H1 (cell line): ENCODE results near the gene YPEL5. TPM values are rescaled to one million over a fixed set of nuclear protein-coding genes. Genes with fewer than 3 reads are reported as not detected.
A peak's percentile ranks its signal among the peaks of the same experiment; 100 is the strongest.

Experiments
- CTCF ChIA-PET: fragments of 300-600 bp; sonication (Branson Sonifier 250); formaldehyde crosslinking; loops from one replicate; lab custom pipeline; 2021; ENCODE audit not compliant: partially characterized antibody; lab: Charles Lee
- POLR2A ChIA-PET: fragments of 300-600 bp; sonication (Branson Sonifier 250); formaldehyde crosslinking; loops from one replicate; lab custom pipeline; 2021; ENCODE audit warnings: inconsistent platforms; ENCODE audit not compliant: partially characterized antibody; lab: Charles Lee
- DNase-seq, 2 experiments: peaks; one replicate each; pipeline versions ENCODE4 v3.0.0 to v3.0.0-alpha.2; 2010 to 2022; ENCODE audit warnings: low spot score in 2 of 2, low read depth in 1 of 2, mixed read lengths in 1 of 2
- FAIRE-seq: peaks from 2 replicates; lab custom pipeline; 2011; peaks lifted over from hg19 to GRCh38; lab: Jason Lieb, UNC
- H2AFZ ChIP-seq: 2 replicates; pipeline ENCODE4 v1.8.1; 2012; ENCODE audit warnings: low read length, inconsistent platforms
- H2AK5ac ChIP-seq: 2 replicates; pipeline ENCODE4 v1.6.1; 2013; ENCODE audit warnings: low read depth, low read length
- H2BK120ac ChIP-seq: replicated peaks from 2 replicates; pipeline ENCODE3; 2013; ENCODE audit warnings: low read depth, low read length, inconsistent platforms
- H2BK12ac ChIP-seq: 2 replicates; pipeline ENCODE4 v1.6.1; 2013; ENCODE audit warnings: low read depth, low read length
- H2BK15ac ChIP-seq: 2 replicates; pipeline ENCODE4 v1.6.1; 2013; ENCODE audit warnings: low read length
- H2BK20ac ChIP-seq: 2 replicates; pipeline ENCODE4 v1.6.1; 2013; ENCODE audit warnings: low read length
- H2BK5ac ChIP-seq: 2 replicates; pipeline ENCODE4 v1.6.1; 2013; ENCODE audit warnings: low read depth, low read length
- H3K14ac ChIP-seq: 2 replicates; pipeline ENCODE4 v1.6.1; 2013; ENCODE audit warnings: inconsistent platforms; ENCODE audit not compliant: insufficient read length
- H3K18ac ChIP-seq: 2 replicates; pipeline ENCODE4 v1.6.1; 2013; ENCODE audit warnings: low read length; ENCODE audit errors: extremely low read depth
- H3K23ac ChIP-seq: 2 replicates; pipeline ENCODE4 v1.6.1; 2013; ENCODE audit warnings: inconsistent platforms; ENCODE audit not compliant: insufficient read length
- H3K23me2 ChIP-seq: 2 replicates; pipeline ENCODE4 v1.6.1; 2013; ENCODE audit warnings: low read depth, low read length
- H3K27ac ChIP-seq: 2 replicates; pipeline ENCODE4 v1.6.1; 2011; ENCODE audit warnings: low read depth, low read length, inconsistent platforms
- H3K27me3 ChIP-seq, 4 experiments: replicated peaks in 1 of 4; 1 replicate in 1 of 4; 2 replicates in 3 of 4; pipeline versions ENCODE4 v1.6.1 to v1.8.1; 2011 to 2013; ENCODE audit warnings: low read length in 3 of 4, mild to moderate bottlenecking in 3 of 4, inconsistent platforms in 2 of 4, mixed read lengths in 2 of 4, moderate library complexity in 1 of 4; ENCODE audit not compliant: control insufficient read depth in 3 of 4, insufficient read depth in 3 of 4; ENCODE audit errors: extremely low read depth in 1 of 4
- H3K36me3 ChIP-seq, 4 experiments: 2 replicates each; pipeline versions ENCODE4 v1.6.1 to v1.8.1; 2011 to 2013; ENCODE audit warnings: mild to moderate bottlenecking in 4 of 4, low read length in 3 of 4, moderate library complexity in 2 of 4, control low read depth in 1 of 4, inconsistent platforms in 1 of 4; ENCODE audit not compliant: insufficient read depth in 4 of 4, control insufficient read depth in 2 of 4
- H3K4ac ChIP-seq: replicated peaks from 2 replicates; pipeline ENCODE3; 2013; ENCODE audit warnings: low read length, low read depth, mixed read lengths, inconsistent platforms; ENCODE audit not compliant: insufficient read length
- H3K4me1 ChIP-seq, 4 experiments: replicated peaks in 1 of 4; 1 replicate in 1 of 4; 2 replicates in 3 of 4; pipeline versions ENCODE4 v1.6.1 to v1.8.1; 2011 to 2013; ENCODE audit warnings: low read length in 3 of 4, inconsistent platforms in 2 of 4, mixed read lengths in 1 of 4; ENCODE audit not compliant: insufficient read depth in 4 of 4, control insufficient read depth in 3 of 4
- H3K4me2 ChIP-seq, 2 experiments: 2 replicates each; pipeline versions ENCODE4 v1.6.1 to v1.8.1; 2011 to 2013; ENCODE audit warnings: low read depth in 2 of 2, low read length in 2 of 2, control low read depth in 1 of 2, inconsistent platforms in 1 of 2, mild to moderate bottlenecking in 1 of 2; ENCODE audit not compliant: insufficient read depth in 1 of 2
- H3K4me3 ChIP-seq, 4 experiments: fragments of 200-600, 300-600 bp in 1 of 4; sonication (generic), shearing (Covaris generic), sonication (Bioruptor Twin) in 1 of 4; 2 replicates each; pipeline versions ENCODE4 v1.5.1 to v1.8.1; 2011 to 2016; ENCODE audit warnings: low read length in 4 of 4, low read depth in 3 of 4, control low read depth in 2 of 4, inconsistent platforms in 2 of 4, mild to moderate bottlenecking in 2 of 4, mixed read lengths in 1 of 4, moderate library complexity in 1 of 4; ENCODE audit not compliant: insufficient read depth in 2 of 4; ENCODE audit errors: extremely low read depth in 1 of 4
- H3K56ac ChIP-seq: replicated peaks from 2 replicates; pipeline ENCODE3; 2013; ENCODE audit warnings: low read depth, mild to moderate bottlenecking, mixed read lengths, low read length, inconsistent platforms; ENCODE audit not compliant: insufficient read length
- H3K79me1 ChIP-seq: 2 replicates; pipeline ENCODE4 v1.6.1; 2013; ENCODE audit warnings: low read depth, low read length, control low read depth
- H3K79me2 ChIP-seq, 2 experiments: 2 replicates each; pipeline versions ENCODE4 v1.6.1 to v1.8.1; 2012 to 2013; ENCODE audit warnings: low read length in 2 of 2, mild to moderate bottlenecking in 2 of 2, inconsistent platforms in 1 of 2; ENCODE audit not compliant: insufficient read depth in 2 of 2, control insufficient read depth in 1 of 2
- H3K9ac ChIP-seq, 4 experiments: replicated peaks in 1 of 4; 1 replicate in 1 of 4; 2 replicates in 3 of 4; pipeline versions ENCODE4 v1.6.1 to v1.8.1; 2011 to 2013; ENCODE audit warnings: low read depth in 3 of 4, low read length in 3 of 4, control low read depth in 2 of 4, mild to moderate bottlenecking in 2 of 4, moderate library complexity in 2 of 4, inconsistent platforms in 1 of 4; ENCODE audit errors: extremely low read depth in 1 of 4
- H3K9me3 ChIP-seq, 2 experiments: 2 replicates each; pipeline versions ENCODE4 v1.6.1 to v1.8.1; 2012 to 2013; ENCODE audit warnings: mild to moderate bottlenecking in 2 of 2, moderate library complexity in 2 of 2, control low read depth in 1 of 2, inconsistent platforms in 1 of 2, low read depth in 1 of 2, low read length in 1 of 2, mixed read lengths in 1 of 2; ENCODE audit not compliant: insufficient read depth in 2 of 2
- H4K20me1 ChIP-seq, 2 experiments: replicated peaks in 1 of 2; 2 replicates each; pipeline versions ENCODE3 to v1.8.1; 2011 to 2013; ENCODE audit warnings: inconsistent platforms in 2 of 2, low read length in 2 of 2, mild to moderate bottlenecking in 1 of 2; ENCODE audit not compliant: insufficient read depth in 2 of 2, control insufficient read depth in 1 of 2
- H4K5ac ChIP-seq: 2 replicates; pipeline ENCODE4 v1.6.1; 2013; ENCODE audit warnings: low read length, low read depth, mixed read lengths, inconsistent platforms; ENCODE audit not compliant: insufficient read length
- H4K8ac ChIP-seq: 2 replicates; pipeline ENCODE4 v1.8.0; 2013; ENCODE audit warnings: mild to moderate bottlenecking, moderate library complexity, low read length, inconsistent platforms; ENCODE audit not compliant: insufficient read depth; ENCODE audit errors: extremely low read depth
- H4K91ac ChIP-seq: replicated peaks from 2 replicates; pipeline ENCODE3; 2013; ENCODE audit warnings: low read length, mixed read lengths, inconsistent platforms; ENCODE audit not compliant: insufficient read length
- BACH1 ChIP-seq: IDR thresholded peaks from 2 replicates; pipeline ENCODE4 v1.6.1; 2012; ENCODE audit warnings: low read length, improper control_type of control experiment
- HDAC2 ChIP-seq, 2 experiments: fragments of 300-600 bp in 1 of 2; sonication (generic) in 1 of 2; IDR thresholded peaks; 2 replicates each; pipeline ENCODE4 v1.6.1; 2011 to 2012; ENCODE audit warnings: low read depth in 2 of 2, low read length in 2 of 2, mild to moderate bottlenecking in 2 of 2, moderate library complexity in 2 of 2, borderline replicate concordance in 1 of 2, inconsistent platforms in 1 of 2
- MAFK ChIP-seq: IDR thresholded peaks from 2 replicates; pipeline ENCODE4 v1.6.1; 2012; ENCODE audit warnings: low read depth, mild to moderate bottlenecking, improper control_type of control experiment, low read length
- PHF8 ChIP-seq: fragments of 200-600 bp; sonication (generic); conservative IDR thresholded peaks from 2 replicates; pipeline ENCODE4 v1.7.1; 2012; ENCODE audit warnings: low read depth, mild to moderate bottlenecking, inconsistent platforms, low read length, moderate library complexity
- SAP30 ChIP-seq: fragments of 300-600 bp; sonication (generic); IDR thresholded peaks from 2 replicates; pipeline ENCODE4 v1.7.1; 2012; ENCODE audit warnings: low read length, moderate library complexity, mild to moderate bottlenecking, inconsistent platforms; ENCODE audit not compliant: insufficient read depth, insufficient replicate concordance
- SP2 ChIP-seq: IDR thresholded peaks from 2 replicates; pipeline ENCODE4 v1.6.1; 2012; ENCODE audit warnings: mild to moderate bottlenecking, low read length, inconsistent platforms
- YY1 ChIP-seq: IDR thresholded peaks from 2 replicates; pipeline ENCODE4 v1.6.1; 2011; ENCODE audit warnings: low read depth, mild to moderate bottlenecking, low read length
- WGBS, 2 experiments: shearing (Covaris generic) in 1 of 2; methylation state at CpG; one replicate each; pipeline versions ENCODE4 v1.1.6 to v1.1.7; 2013 to 2015; ENCODE audit warnings: low lambda C conversion rate in 2 of 2, mixed read lengths in 2 of 2, inconsistent platforms in 1 of 2, low coverage in 1 of 2, missing lambda C conversion rate in 1 of 2; ENCODE audit not compliant: insufficient replicate concordance in 2 of 2, insufficient coverage in 1 of 2, insufficient read length in 1 of 2; ENCODE audit errors: extremely low coverage in 1 of 2, missing lambda C conversion rate in 1 of 2; 5-methylcytosine and 5-hydroxymethylcytosine counted together
- polyA plus RNA-seq, 7 experiments: library from polyadenylated mRNA; depleted of rRNA in 3 of 7; stranded (reverse) in 5 of 7; unstranded in 2 of 7; fragments of >200 nt in 5 of 7; fragments of 200-250 nt in 2 of 7; gene quantifications; 1 replicate in 5 of 7; 2 replicates in 1 of 7; 4 replicates in 1 of 7; pipeline versions ENCODE4 v1.2.1 to v1.2.3, GENCODE V29; 2011 to 2013; ENCODE audit warnings: missing spikeins in 2 of 7, mixed read lengths in 2 of 7
- total RNA-seq: library from RNA; stranded (reverse); fragmentation: NEBNext Ultra II Directional; extraction: Animal tissue kit (Norgen Biotek cat#: 25700); gene quantifications from 2 replicates; pipeline ENCODE4 v1.2.1, GENCODE V29; 2021

Gene YPEL5
- total and polyA plus RNA-seq, 2 of the 8 experiments (the other 6 are each of a cell fraction or from before 2014, with no cell fraction given) = 18.5 to 28.0 TPM

GRCh38 chr2:30204281-30204680, 57.5 kb downstream of the YPEL5 start:
- no peak overlapping the region for H3K23ac ChIP-seq
- H3K27ac ChIP-seq = no peak overlapping the region
- no peak for DNase-seq
- H2BK15ac ChIP-seq = no peak overlapping the region
- 92% methylated on average over 4 of the region's 4 CpGs; no CpG with 5 or more reads in 1 of the 2 experiments for WGBS, 2 experiments
- no peak overlapping the region for H3K18ac ChIP-seq
- H3K36me3 ChIP-seq = no peaks in the 10 kb centered on the region
- H4K91ac ChIP-seq = no peak overlapping the region
- no peaks in the 10 kb centered on the region for H3K79me2 ChIP-seq
- H3K23me2 ChIP-seq = no peaks in the 10 kb centered on the region
- no peaks in the 10 kb centered on the region for H4K20me1 ChIP-seq
- peaks cover 0 to 4% (median 2%) of the 10 kb centered on the region in 4 experiments; a peak in 3 of 7 replicates for H3K4me1 ChIP-seq
- no peak overlapping the region for H3K9ac ChIP-seq
- no peaks in the 10 kb centered on the region for H3K79me1 ChIP-seq
- H2BK5ac ChIP-seq = no peak overlapping the region
- ChIA-PET CTCF (interaction anchor here (0.6 to 1.7 kb wide), 7 partner anchors 10 to 503 kb away, joined by 3 to 6 read pairs (median 4); no protein-coding TSS in a partner anchor), POLR2A (no interaction called here)
- H2BK120ac ChIP-seq = no peak overlapping the region
- no peak for TF ChIP-seq MAFK
- no peak for TF ChIP-seq YY1
- TF ChIP-seq HDAC2 (IDR thresholded peaks at IDR 0.05; ENCODE audit: borderline replicate concordance in 1 of 2, low read depth in 2 of 2, low read length in 2 of 2) = no peak
- TF ChIP-seq SP2 = no peak
- no peak for TF ChIP-seq SAP30
- no peak for TF ChIP-seq PHF8
- TF ChIP-seq BACH1 = no peak
- no peak overlapping the region for H3K14ac ChIP-seq
- no peaks in the 10 kb centered on the region for H3K9me3 ChIP-seq
- H3K4ac ChIP-seq = no peak overlapping the region
- no peak overlapping the region for H4K5ac ChIP-seq
- H2AFZ ChIP-seq = no peak overlapping the region
- H2AK5ac ChIP-seq = no peak overlapping the region
- no peak overlapping the region for H3K4me2 ChIP-seq
- no peak overlapping the region for H3K4me3 ChIP-seq
- H4K8ac ChIP-seq = no peak overlapping the region
- peak overlapping the region; percentile 50; the same call in 1 of the 2 replicates for H2BK12ac ChIP-seq
- FAIRE-seq = no peak
- no peaks in the 10 kb centered on the region for H3K27me3 ChIP-seq
- H2BK20ac ChIP-seq = no peak overlapping the region
- no peak overlapping the region for H3K56ac ChIP-seq
